Heart left ventricle (tissue), 13 donors: ENCODE measurements around the gene CDK5RAP3.

Experiments used
- CTCF ChIP-seq, 12 donors: fragments of 200-600 bp; sonication (generic) in 4 of 12; IDR thresholded peaks; one replicate each; pipeline versions ENCODE4 v1.5.0 to v1.8.0; 2018 to 2022; ENCODE audit warnings: antibody characterized with exemption in 12 of 12, mild to moderate bottlenecking in 5 of 12
- POLR2A ChIP-seq, 2 donors: fragments of 450-650 bp; IDR thresholded peaks; one replicate each; pipeline ENCODE4 v1.6.1; 2017; ENCODE audit warnings: antibody characterized with exemption in 2 of 2, mild to moderate bottlenecking in 2 of 2, moderate library complexity in 2 of 2
- donor health status: ischemic (EF 13 %, LVEDD 7.1; RV severe dilation, severe dysfunction).
- donor health status: DM: no; HTN: yes; CAD: no.
- donor health status: DM: no; HTN: no; CAD: no.
- donor health status: ischemic (EF 25% LVEDD 6.9; RV normal size, moderate dysfunction).
- donor health status: ischemic (EF 25% LVEDD 5.7; RV mildly dilated, moderate dysfunction).
- donor health status: ischemic (EF 35%, LVEDD 5.7; RV mildly dilated, moderate dysfunction).
- donor health status: nonischemic (EF 11% LVEDD 7.7; RV severe dilation, severe dysfunction).
- donor health status: DM: yes; HTN: yes; CAD: no.
- donor health status: PGD.
- donor health status: ischemic (EF 29% LVEDD 5.4; RV normal size, mild dysfunction).
- donor health status: nonischemic (EF 23%, LVEDD 6.1; RV moderate dilation, normal function).

GRCh38 chr17:48028736-48029135 lies 57.8 kb downstream of the CDK5RAP3 start:
- TF ChIP-seq CTCF (IDR thresholded peaks at IDR 0.05) (no peak), POLR2A (IDR thresholded peaks at IDR 0.05) (no peak)
